Hepatocyte (in vitro differentiated cells): ENCODE results near the gene RRM1. TPM values are rescaled to one million over a fixed set of nuclear protein-coding genes. Genes with fewer than 3 reads are reported as not detected.

Experiments used
- DNase-seq: peaks from one replicate; pipeline ENCODE4 v3.0.0-alpha.2; 2016; ENCODE audit warnings: low spot score
- H2AFZ ChIP-seq: fragments of 200-600 bp; sonication (generic); 2 replicates; pipeline ENCODE4 v1.6.0; 2016; ENCODE audit warnings: antibody characterized with exemption, mild to moderate bottlenecking
- H3K27ac ChIP-seq: fragments of 200-600 bp; sonication (generic); 2 replicates; pipeline ENCODE4 v1.5.1; 2016; ENCODE audit warnings: mild to moderate bottlenecking
- H3K27me3 ChIP-seq: fragments of 200-600 bp; sonication (generic); 2 replicates; pipeline ENCODE4 v1.6.1; 2016
- H3K36me3 ChIP-seq: fragments of 200-600 bp; sonication (generic); replicated peaks from 2 replicates; pipeline ENCODE4 v1.5.1; 2016; ENCODE audit warnings: low read depth; ENCODE audit not compliant: insufficient read depth
- H3K4me1 ChIP-seq: fragments of 200-600 bp; sonication (generic); 2 replicates; pipeline ENCODE4 v1.5.1; 2016; ENCODE audit warnings: mild to moderate bottlenecking, moderate library complexity; ENCODE audit not compliant: insufficient read depth
- H3K4me2 ChIP-seq: fragments of 200-600 bp; sonication (generic); 2 replicates; pipeline ENCODE4 v1.6.0; 2016
- H3K4me3 ChIP-seq: fragments of 200-600 bp; sonication (generic); 2 replicates; pipeline ENCODE4 v1.5.1; 2016; ENCODE audit warnings: mild to moderate bottlenecking
- H3K79me2 ChIP-seq: fragments of 200-600 bp; sonication (generic); 2 replicates; pipeline ENCODE4 v1.6.0; 2017; ENCODE audit warnings: mild to moderate bottlenecking
- H3K9me2 ChIP-seq: fragments of 200-600 bp; sonication (generic); replicated peaks from 2 replicates; pipeline ENCODE4 v1.6.0; 2017; ENCODE audit warnings: mild to moderate bottlenecking; ENCODE audit not compliant: insufficient read depth
- H3K9me3 ChIP-seq: fragments of 200-600 bp; sonication (generic); 2 replicates; pipeline ENCODE4 v1.5.1; 2016; ENCODE audit warnings: low read depth, mild to moderate bottlenecking
- H4K20me1 ChIP-seq: fragments of 200-600 bp; sonication (generic); 2 replicates; pipeline ENCODE4 v1.6.0; 2016; ENCODE audit warnings: mild to moderate bottlenecking; ENCODE audit not compliant: insufficient read depth, poor library complexity, severe bottlenecking
- EZH2 ChIP-seq: fragments of 200-600 bp; sonication (generic); IDR thresholded peaks from 2 replicates; pipeline ENCODE4 v1.6.1; 2016; ENCODE audit warnings: antibody characterized with exemption, mild to moderate bottlenecking, borderline replicate concordance
- EZH2phosphoT487 ChIP-seq: fragments of 200-600 bp; sonication (generic); IDR thresholded peaks from one replicate; pipeline ENCODE4 v1.6.1; 2018; ENCODE audit warnings: antibody characterized with exemption, mild to moderate bottlenecking, low read depth, moderate library complexity; ENCODE audit not compliant: unreplicated experiment, severe bottlenecking
- WGBS: methylation state at CpG from one replicate; pipeline ENCODE4 v1.1.6; 2016; ENCODE audit warnings: low lambda C conversion rate; ENCODE audit errors: missing lambda C conversion rate; 5-methylcytosine and 5-hydroxymethylcytosine counted together
- polyA plus RNA-seq: library from polyadenylated mRNA; unstranded; fragments of >200 nt; fragmentation: Nextera tagmentation; extraction: Ambion mirVana; gene quantifications from 2 replicates; pipeline ENCODE4 v1.2.1, GENCODE V29; 2016
- total RNA-seq: library from RNA; depleted of rRNA; stranded (reverse); fragments of >200 nt; gene quantifications from 2 replicates; pipeline ENCODE4 v1.2.3, GENCODE V29; 2014
- TF ChIP-seq, protein P1 (sequence below): fragments of 200-600 bp; sonication (generic); IDR thresholded peaks from 2 replicates; pipeline ENCODE4 v1.5.1; 2016; ENCODE audit warnings: antibody characterized with exemption, mild to moderate bottlenecking; ENCODE audit not compliant: poor library complexity

Gene RRM1
- total and polyA plus RNA-seq, 2 experiments from 2014 or later: 25.9 to 34.5 TPM

DNA sequence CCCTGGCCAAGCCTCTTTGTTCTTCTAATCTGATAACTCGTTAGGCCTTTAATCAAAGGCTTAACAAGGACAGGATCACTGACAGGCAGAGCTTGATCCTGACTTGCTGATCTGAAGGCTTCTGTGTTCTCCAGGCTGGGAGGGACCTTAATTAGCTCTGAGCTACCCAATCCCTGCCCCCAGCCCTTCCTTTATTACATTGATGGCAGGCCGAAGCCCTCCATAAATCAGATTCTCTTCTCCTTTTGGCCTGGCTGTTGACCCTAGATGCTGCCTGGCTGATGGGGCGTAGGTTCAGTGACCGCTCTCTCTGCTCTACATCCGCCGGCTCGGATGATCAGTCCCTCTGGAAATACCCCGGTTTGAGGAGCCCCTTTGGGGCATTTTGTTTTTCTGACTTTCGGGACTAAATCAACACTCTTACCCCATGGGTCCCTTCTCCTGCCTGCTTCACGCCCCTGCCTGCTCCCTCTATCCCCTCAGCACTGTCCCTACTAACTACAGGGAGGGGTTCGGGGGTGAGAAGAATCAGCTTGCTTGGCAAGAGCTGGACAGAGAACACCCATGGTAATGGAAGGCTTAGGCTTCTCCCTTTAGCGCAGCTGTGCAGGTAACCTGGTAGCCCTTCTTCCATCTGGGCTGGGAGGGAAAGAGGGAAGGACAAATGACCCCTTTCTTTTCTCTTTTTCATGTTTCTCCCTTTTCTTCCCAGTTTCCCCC lies 10.0 kb upstream of the RRM1 start:
- no peaks in the 10 kb centered on the region for H3K9me2 ChIP-seq

DNA sequence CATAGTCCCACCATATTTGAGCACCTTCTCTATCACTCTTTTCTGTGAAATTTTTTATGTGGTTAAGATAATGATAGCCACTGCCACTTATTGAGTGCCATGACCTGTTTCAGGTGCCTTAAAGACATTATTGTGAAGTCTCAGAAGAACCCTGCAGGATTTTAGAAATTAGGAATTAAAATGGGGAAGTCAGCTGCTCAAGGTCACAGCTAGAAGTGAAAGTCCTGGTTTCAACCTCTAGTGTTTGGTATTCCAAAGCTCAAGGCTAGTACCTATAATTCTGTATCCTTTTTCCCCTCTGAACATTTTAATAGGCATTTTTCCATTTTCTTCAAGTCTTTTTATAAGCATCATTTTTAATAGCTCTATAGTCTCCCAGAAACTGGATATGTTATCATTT lies 9.0 kb upstream of the RRM1 start:
- no peak for TF ChIP-seq EZH2phosphoT487
- no peak for TF ChIP-seq EZH2
- TF ChIP-seq, protein P1, sequence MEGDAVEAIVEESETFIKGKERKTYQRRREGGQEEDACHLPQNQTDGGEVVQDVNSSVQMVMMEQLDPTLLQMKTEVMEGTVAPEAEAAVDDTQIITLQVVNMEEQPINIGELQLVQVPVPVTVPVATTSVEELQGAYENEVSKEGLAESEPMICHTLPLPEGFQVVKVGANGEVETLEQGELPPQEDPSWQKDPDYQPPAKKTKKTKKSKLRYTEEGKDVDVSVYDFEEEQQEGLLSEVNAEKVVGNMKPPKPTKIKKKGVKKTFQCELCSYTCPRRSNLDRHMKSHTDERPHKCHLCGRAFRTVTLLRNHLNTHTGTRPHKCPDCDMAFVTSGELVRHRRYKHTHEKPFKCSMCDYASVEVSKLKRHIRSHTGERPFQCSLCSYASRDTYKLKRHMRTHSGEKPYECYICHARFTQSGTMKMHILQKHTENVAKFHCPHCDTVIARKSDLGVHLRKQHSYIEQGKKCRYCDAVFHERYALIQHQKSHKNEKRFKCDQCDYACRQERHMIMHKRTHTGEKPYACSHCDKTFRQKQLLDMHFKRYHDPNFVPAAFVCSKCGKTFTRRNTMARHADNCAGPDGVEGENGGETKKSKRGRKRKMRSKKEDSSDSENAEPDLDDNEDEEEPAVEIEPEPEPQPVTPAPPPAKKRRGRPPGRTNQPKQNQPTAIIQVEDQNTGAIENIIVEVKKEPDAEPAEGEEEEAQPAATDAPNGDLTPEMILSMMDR: no peak
- no peak for DNase-seq
- Histone ChIP-seq H3K9me3 (no peaks in the 10 kb centered on the region), H3K27me3 (no peaks in the 10 kb centered on the region), H4K20me1 (no peaks in the 10 kb centered on the region), H2AFZ (no peak overlapping the region), H3K27ac (no peak overlapping the region), H3K9me2 (no peaks in the 10 kb centered on the region), H3K4me2 (no peak overlapping the region), H3K4me3 (no peak overlapping the region), H3K4me1 (no peaks in the 10 kb centered on the region), H3K79me2 (no peaks in the 10 kb centered on the region), H3K36me3 (no peaks in the 10 kb centered on the region)

More for the DNA sequence above, 10.0 kb upstream of the RRM1 start:
- no peak overlapping the region for H3K4me2 ChIP-seq
- H3K27me3 ChIP-seq: no peaks in the 10 kb centered on the region
- DNase-seq: no peak
- no peak for TF ChIP-seq EZH2phosphoT487
- TF ChIP-seq EZH2: no peak
- TF ChIP-seq, protein P1: no peak
- H3K79me2 ChIP-seq: no peaks in the 10 kb centered on the region
- H3K9me3 ChIP-seq: no peaks in the 10 kb centered on the region
- no peak overlapping the region for H3K27ac ChIP-seq
- H2AFZ ChIP-seq: no peak overlapping the region
- no peaks in the 10 kb centered on the region for H4K20me1 ChIP-seq
- H3K36me3 ChIP-seq: no peaks in the 10 kb centered on the region
- H3K4me1 ChIP-seq: no peaks in the 10 kb centered on the region
- 90% methylated on average over 12 of the region's 12 CpGs for WGBS
- no peak overlapping the region for H3K4me3 ChIP-seq

DNA sequence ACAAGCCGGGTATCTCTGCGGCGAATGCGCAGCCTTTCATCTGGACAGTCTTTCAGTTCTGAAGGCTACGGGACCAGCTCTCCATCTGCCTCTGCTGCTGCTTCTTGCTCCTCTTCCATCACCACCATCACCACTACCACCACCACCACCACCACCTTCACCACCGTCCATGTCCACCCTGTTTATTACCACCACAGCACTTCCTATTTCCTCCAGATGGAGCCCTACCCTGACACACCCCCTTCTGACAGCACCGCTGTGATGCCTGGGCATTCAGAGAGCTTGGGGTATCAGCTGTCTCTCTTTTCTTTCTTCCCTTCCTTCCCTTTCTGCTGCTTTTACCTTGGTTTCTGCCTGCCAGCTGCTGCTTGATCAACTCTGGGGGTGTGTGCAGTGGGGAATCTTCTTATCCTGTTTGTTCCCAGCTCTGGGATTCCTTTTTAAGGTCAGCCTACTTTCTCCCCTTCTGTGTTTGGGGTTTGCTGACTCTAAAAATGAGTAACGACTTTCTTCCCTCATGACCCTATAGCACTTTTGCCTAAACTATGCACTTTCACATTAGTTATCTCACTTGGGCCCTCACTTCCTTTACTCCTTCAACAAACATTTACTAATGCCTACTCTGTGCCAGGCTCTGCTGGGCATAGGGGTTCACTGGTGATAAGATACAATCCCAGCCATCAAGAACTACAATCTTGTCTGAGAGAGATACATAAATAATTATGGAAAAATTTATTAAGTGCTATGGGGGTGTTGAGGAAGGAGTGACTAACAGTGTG lies 7.8 kb upstream of the RRM1 start:
- H3K4me3 ChIP-seq: no peak overlapping the region
- no peaks in the 10 kb centered on the region for H3K4me1 ChIP-seq
- no peaks in the 10 kb centered on the region for H3K9me2 ChIP-seq
- no peaks in the 10 kb centered on the region for H3K79me2 ChIP-seq
- H2AFZ ChIP-seq: no peak overlapping the region
- no peak for DNase-seq
- TF ChIP-seq EZH2phosphoT487 (no peak), EZH2 (no peak)
- TF ChIP-seq, protein P1: no peak
- H3K27me3 ChIP-seq: no peaks in the 10 kb centered on the region
- H3K27ac ChIP-seq: no peak overlapping the region
- H3K4me2 ChIP-seq: no peak overlapping the region
- H3K9me3 ChIP-seq: no peaks in the 10 kb centered on the region
- WGBS: 91% methylated on average over 8 of the region's 8 CpGs
- no peaks in the 10 kb centered on the region for H4K20me1 ChIP-seq
- H3K36me3 ChIP-seq: no peaks in the 10 kb centered on the region
